WTC11 (cell line): ENCODE results near the gene GBA2. TPM values are rescaled to one million over a fixed set of nuclear protein-coding genes. Genes with fewer than 3 reads are reported as not detected.

Experiments
- ATAC-seq: fragments of 200-7000 bp; cut with Tn5 transposase; 2 replicates; pipeline ENCODE4 v1.10.0; 2021; ENCODE audit warnings: mild to moderate bottlenecking, moderate library complexity
- CTCF ChIA-PET: fragments of 300-600 bp; sonication (Branson Sonifier 250); formaldehyde crosslinking; loops from one replicate; lab custom pipeline; 2021; ENCODE audit warnings: antibody characterized with exemption; lab: Charles Lee
- POLR2A ChIA-PET: fragments of 350-600 bp; sonication (Branson Sonifier 250); formaldehyde crosslinking; loops from one replicate; lab custom pipeline; 2021; ENCODE audit warnings: antibody characterized with exemption; lab: Charles Lee
- DNase-seq: peaks from one replicate; pipeline ENCODE4 v3.0.0; 2021; ENCODE audit warnings: low spot score
- H3K27ac Mint-ChIP-seq: 2 replicates; pipeline ENCODE4 v1.8.0; 2021; ENCODE audit warnings: mixed read lengths
- H3K27me3 Mint-ChIP-seq: 2 replicates; pipeline ENCODE4 v1.8.0; 2021; ENCODE audit warnings: low read depth, mild to moderate bottlenecking, moderate library complexity, mixed read lengths
- H3K36me3 Mint-ChIP-seq: 2 replicates; pipeline ENCODE4 v1.8.0; 2021; ENCODE audit warnings: mixed read lengths
- H3K4me1 Mint-ChIP-seq: 2 replicates; pipeline ENCODE4 v1.8.0; 2022; ENCODE audit warnings: mixed read lengths
- H3K4me3 Mint-ChIP-seq: 2 replicates; pipeline ENCODE4 v1.8.0; 2021; ENCODE audit warnings: mild to moderate bottlenecking, moderate library complexity, mixed read lengths
- H3K9me3 Mint-ChIP-seq: 2 replicates; pipeline ENCODE4 v1.8.0; 2021; ENCODE audit warnings: mixed read lengths
- AFF4 ChIP-seq: sonication (generic); formaldehyde crosslinking; IDR thresholded peaks from 2 replicates; pipeline ENCODE4 v1.8.1; 2023; ENCODE audit warnings: mild to moderate bottlenecking, missing genetic modification reagents, borderline replicate concordance
- CBFB ChIP-seq: sonication (generic); formaldehyde crosslinking; IDR thresholded peaks from 2 replicates; pipeline ENCODE4 v1.8.1; 2022; ENCODE audit warnings: mild to moderate bottlenecking, low read depth, missing genetic modification reagents
- ESRRA ChIP-seq: sonication (generic); formaldehyde crosslinking; IDR thresholded peaks from 2 replicates; pipeline ENCODE4 v1.8.1; 2022; ENCODE audit warnings: mild to moderate bottlenecking, missing genetic modification reagents, borderline replicate concordance
- NR1H2 ChIP-seq: sonication (generic); formaldehyde crosslinking; IDR thresholded peaks from 2 replicates; pipeline ENCODE4 v1.9.0; 2021; ENCODE audit warnings: mild to moderate bottlenecking, moderate library complexity, missing genetic modification reagents
- RORB ChIP-seq: fragments of 250-450 bp; sonication (Bioruptor Pico); IDR thresholded peaks from 2 replicates; pipeline ENCODE4 v1.9.0; 2021; ENCODE audit warnings: mild to moderate bottlenecking
- SMAD3 ChIP-seq: sonication (generic); formaldehyde crosslinking; IDR thresholded peaks from 2 replicates; pipeline ENCODE4 v1.8.0; 2022; ENCODE audit warnings: missing genetic modification reagents, mild to moderate bottlenecking, borderline replicate concordance
- TCF7 ChIP-seq: sonication (generic); formaldehyde crosslinking; IDR thresholded peaks from 2 replicates; pipeline ENCODE4 v1.8.0; 2022; ENCODE audit warnings: mild to moderate bottlenecking, low read depth, missing genetic modification reagents, moderate library complexity
- ZMAT4 ChIP-seq: fragments of 250-450 bp; sonication (Bioruptor Pico); IDR thresholded peaks from 2 replicates; pipeline ENCODE4 v1.9.0; 2021; ENCODE audit warnings: mild to moderate bottlenecking
- ZNF121 ChIP-seq: sonication (generic); formaldehyde crosslinking; IDR thresholded peaks from 2 replicates; pipeline ENCODE4 v1.8.0; 2023; ENCODE audit warnings: missing genetic modification reagents
- ZNF138 ChIP-seq: sonication (generic); formaldehyde crosslinking; conservative IDR thresholded peaks from 2 replicates; pipeline ENCODE4 v1.8.1; 2022; ENCODE audit warnings: mild to moderate bottlenecking, moderate library complexity, missing genetic modification reagents
- ZNF281 ChIP-seq: sonication (generic); formaldehyde crosslinking; IDR thresholded peaks from 2 replicates; pipeline ENCODE4 v1.8.0; 2023; ENCODE audit warnings: mild to moderate bottlenecking, missing genetic modification reagents
- ZNF317 ChIP-seq: sonication (generic); formaldehyde crosslinking; IDR thresholded peaks from 2 replicates; pipeline ENCODE4 v1.8.1; 2023; ENCODE audit warnings: low read depth, mild to moderate bottlenecking, moderate library complexity, missing genetic modification reagents, borderline replicate concordance
- ZNF396 ChIP-seq: fragments of 250-450 bp; sonication (Bioruptor Pico); IDR thresholded peaks from 2 replicates; pipeline ENCODE4 v1.8.0; 2021; ENCODE audit warnings: mild to moderate bottlenecking, moderate library complexity, borderline replicate concordance
- ZNF423 ChIP-seq: fragments of 250-450 bp; sonication (Bioruptor Pico); IDR thresholded peaks from 2 replicates; pipeline ENCODE4 v2.1.2; 2022; ENCODE audit warnings: mild to moderate bottlenecking, moderate library complexity
- total RNA-seq: library from RNA; stranded (reverse); gene quantifications from 3 replicates; pipeline ENCODE4 v1.2.3, GENCODE V29; 2021
- TF ChIP-seq, protein P1 (sequence below): sonication (generic); formaldehyde crosslinking; IDR thresholded peaks from 2 replicates; pipeline ENCODE4 v1.8.1; 2022; ENCODE audit warnings: low read depth, mild to moderate bottlenecking, moderate library complexity, missing genetic modification reagents, borderline replicate concordance
- TF ChIP-seq, protein P2 (sequence below): sonication (generic); formaldehyde crosslinking; IDR thresholded peaks from 2 replicates; pipeline ENCODE4 v1.8.0; 2022; ENCODE audit warnings: mild to moderate bottlenecking, missing genetic modification reagents
- TF ChIP-seq, protein P3 (sequence below): sonication (generic); formaldehyde crosslinking; IDR thresholded peaks from 2 replicates; pipeline ENCODE4 v1.8.1; 2022; ENCODE audit warnings: mild to moderate bottlenecking, missing genetic modification reagents, moderate library complexity, borderline replicate concordance

GBA2 gene
- total RNA-seq, 1 experiment from 2014 or later, result 104 TPM

DNA sequence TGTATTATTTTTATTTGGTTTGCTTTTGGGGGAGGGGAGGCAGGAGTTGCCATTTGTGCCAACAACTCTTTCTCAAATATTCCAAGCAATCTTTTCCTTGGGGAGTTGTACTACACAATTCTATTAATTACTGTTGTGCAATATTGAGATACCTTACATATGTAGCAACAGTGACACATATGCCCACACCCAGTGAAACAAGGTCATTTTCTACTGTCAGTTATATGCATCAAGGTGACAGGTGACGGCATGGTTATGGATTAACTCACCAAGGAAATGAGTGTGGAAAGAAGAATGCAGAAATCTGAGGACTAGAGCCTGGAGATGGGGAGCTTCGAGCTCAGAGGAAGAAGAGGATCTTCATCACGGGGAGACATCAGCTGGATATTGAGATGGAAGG lies 22.9 kb upstream of the GBA2 start:
- ATAC-seq (no peak), DNase-seq (no peak)
- Mint-ChIP-seq H3K4me1 (peaks cover 18% of the 10 kb centered on the region), H3K4me3 (no peak overlapping the region), H3K36me3 (no peaks in the 10 kb centered on the region), H3K27ac (no peak overlapping the region), H3K9me3 (no peaks in the 10 kb centered on the region), H3K27me3 (no peaks in the 10 kb centered on the region)
- CTCF ChIA-PET, result interaction anchor here (0.8 to 3.3 kb wide), 4 partner anchors 18 to 161 kb away, joined by 3 to 18 read pairs (median 3); no protein-coding TSS in a partner anchor
- POLR2A ChIA-PET, result no interaction called here
- no peak for TF ChIP-seq TCF7 (CRISPR knock-in tag)
- no peak for TF ChIP-seq SMAD3 (CRISPR knock-in tag)
- no peak for TF ChIP-seq CBFB
- TF ChIP-seq AFF4, result no peak
- no peak for TF ChIP-seq ZNF281 (CRISPR knock-in tag)
- TF ChIP-seq ZNF317, result no peak

DNA sequence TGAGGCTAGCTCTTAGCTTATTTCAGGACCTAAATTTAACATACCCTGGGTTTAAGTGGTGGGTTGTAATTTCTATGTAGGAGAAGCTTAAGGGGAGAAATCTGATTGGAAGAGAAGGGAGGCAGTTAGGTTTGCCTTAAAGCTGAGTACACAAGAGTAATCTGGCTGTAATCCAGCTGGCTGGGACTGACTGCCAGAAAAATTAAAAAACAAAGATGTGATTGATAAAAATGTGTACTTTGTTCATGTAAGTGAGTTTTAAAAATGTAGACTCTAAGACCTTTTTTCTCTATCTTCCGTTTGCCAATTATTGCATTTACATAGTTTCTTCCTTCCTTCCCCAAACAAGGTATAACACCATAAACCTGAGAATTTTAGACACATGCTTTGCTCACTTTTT lies 22.5 kb upstream of the GBA2 start:
- no peak for ATAC-seq
- CTCF ChIA-PET, result interaction anchor here (0.6 to 3.3 kb wide), 4 partner anchors 11 to 131 kb away, joined by 3 to 18 read pairs (median 3); no protein-coding TSS in a partner anchor
- no peaks in the 10 kb centered on the region for H3K9me3 Mint-ChIP-seq
- TF ChIP-seq, protein P1, sequence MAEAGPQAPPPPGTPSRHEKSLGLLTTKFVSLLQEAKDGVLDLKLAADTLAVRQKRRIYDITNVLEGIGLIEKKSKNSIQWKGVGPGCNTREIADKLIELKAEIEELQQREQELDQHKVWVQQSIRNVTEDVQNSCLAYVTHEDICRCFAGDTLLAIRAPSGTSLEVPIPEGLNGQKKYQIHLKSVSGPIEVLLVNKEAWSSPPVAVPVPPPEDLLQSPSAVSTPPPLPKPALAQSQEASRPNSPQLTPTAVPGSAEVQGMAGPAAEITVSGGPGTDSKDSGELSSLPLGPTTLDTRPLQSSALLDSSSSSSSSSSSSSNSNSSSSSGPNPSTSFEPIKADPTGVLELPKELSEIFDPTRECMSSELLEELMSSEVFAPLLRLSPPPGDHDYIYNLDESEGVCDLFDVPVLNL, result no peak
- TF ChIP-seq NR1H2 (CRISPR knock-in tag), result no peak
- no peak for TF ChIP-seq ZNF423 (CRISPR knock-in tag)
- TF ChIP-seq CBFB, result no peak
- no peak for TF ChIP-seq RORB (CRISPR knock-in tag)
- TF ChIP-seq, protein P2, sequence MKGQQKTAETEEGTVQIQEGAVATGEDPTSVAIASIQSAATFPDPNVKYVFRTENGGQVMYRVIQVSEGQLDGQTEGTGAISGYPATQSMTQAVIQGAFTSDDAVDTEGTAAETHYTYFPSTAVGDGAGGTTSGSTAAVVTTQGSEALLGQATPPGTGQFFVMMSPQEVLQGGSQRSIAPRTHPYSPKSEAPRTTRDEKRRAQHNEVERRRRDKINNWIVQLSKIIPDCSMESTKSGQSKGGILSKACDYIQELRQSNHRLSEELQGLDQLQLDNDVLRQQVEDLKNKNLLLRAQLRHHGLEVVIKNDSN, result no peak
- no peak for TF ChIP-seq AFF4
- TF ChIP-seq ZNF121 (CRISPR knock-in tag), result no peak
- TF ChIP-seq, protein P3, sequence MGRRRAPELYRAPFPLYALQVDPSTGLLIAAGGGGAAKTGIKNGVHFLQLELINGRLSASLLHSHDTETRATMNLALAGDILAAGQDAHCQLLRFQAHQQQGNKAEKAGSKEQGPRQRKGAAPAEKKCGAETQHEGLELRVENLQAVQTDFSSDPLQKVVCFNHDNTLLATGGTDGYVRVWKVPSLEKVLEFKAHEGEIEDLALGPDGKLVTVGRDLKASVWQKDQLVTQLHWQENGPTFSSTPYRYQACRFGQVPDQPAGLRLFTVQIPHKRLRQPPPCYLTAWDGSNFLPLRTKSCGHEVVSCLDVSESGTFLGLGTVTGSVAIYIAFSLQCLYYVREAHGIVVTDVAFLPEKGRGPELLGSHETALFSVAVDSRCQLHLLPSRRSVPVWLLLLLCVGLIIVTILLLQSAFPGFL (CRISPR knock-in tag), result no peak
- TF ChIP-seq ZMAT4 (CRISPR knock-in tag), result no peak
- TF ChIP-seq ESRRA (CRISPR knock-in tag), result no peak
- TF ChIP-seq ZNF138, result no peak
- no peak for TF ChIP-seq ZNF396

More for the DNA sequence above, 22.5 kb upstream of the GBA2 start:
- Mint-ChIP-seq H3K27ac (no peak overlapping the region), H3K27me3 (no peaks in the 10 kb centered on the region), H3K4me3 (no peak overlapping the region), H3K36me3 (no peaks in the 10 kb centered on the region), H3K4me1 (peaks cover 18% of the 10 kb centered on the region)
- POLR2A ChIA-PET, result interaction anchor here (1.4 kb wide), 1 partner anchor 15 kb away, joined by 6 read pairs; no protein-coding TSS in a partner anchor
- no peak for DNase-seq
